SU-DHL-6 (cell line): Measurements from ENCODE around the gene PFDN1.

Source experiments
- H2AFZ ChIP-seq: fragments of 200-600 bp; sonication (generic); 2 replicates; pipeline ENCODE4 v1.6.1; 2014; ENCODE audit warnings: low read depth, mild to moderate bottlenecking, moderate library complexity, mixed read lengths, antibody characterized with exemption, low read length; ENCODE audit not compliant: severe bottlenecking
- H3F3A ChIP-seq: fragments of 200-600 bp; shearing (Covaris generic); 2 replicates; pipeline ENCODE4 v1.6.0; 2016; ENCODE audit warnings: antibody characterized with exemption, mild to moderate bottlenecking; ENCODE audit not compliant: insufficient read depth
- H3K27ac ChIP-seq: fragments of 200-600 bp; sonication (generic); 2 replicates; pipeline ENCODE4 v1.5.1; 2016; ENCODE audit warnings: low read depth, mild to moderate bottlenecking, low read length, moderate library complexity, mixed read lengths
- H3K27me3 ChIP-seq: fragments of 200-600 bp; sonication (generic), shearing (Covaris generic); 2 replicates; pipeline ENCODE4 v1.6.0; 2014; ENCODE audit warnings: mild to moderate bottlenecking, low read length
- H3K36me3 ChIP-seq: fragments of 200-600 bp; sonication (generic); 2 replicates; pipeline ENCODE4 v1.6.1; 2014; ENCODE audit warnings: mild to moderate bottlenecking, low read length, mixed read lengths
- H3K4me2 ChIP-seq: fragments of 300-600, 200-600 bp; shearing (Covaris generic), sonication (generic); 2 replicates; pipeline ENCODE4 v1.6.0; 2014; ENCODE audit warnings: low read length, low read depth, mild to moderate bottlenecking; ENCODE audit not compliant: poor library complexity, severe bottlenecking
- H3K4me3 ChIP-seq: fragments of 200-600 bp; sonication (generic); 2 replicates; pipeline ENCODE4 v1.5.1; 2014; ENCODE audit warnings: antibody characterized with exemption, low read length, mild to moderate bottlenecking, mixed read lengths; ENCODE audit not compliant: insufficient read depth, poor library complexity, severe bottlenecking
- H3K79me2 ChIP-seq: fragments of 200-600 bp; sonication (generic); 2 replicates; pipeline ENCODE4 v1.6.1; 2014; ENCODE audit warnings: mild to moderate bottlenecking, low read length, moderate library complexity; ENCODE audit not compliant: insufficient read depth
- H3K9ac ChIP-seq: fragments of 200-600 bp; sonication (generic); 2 replicates; pipeline ENCODE4 v1.7.0; 2014; ENCODE audit warnings: mild to moderate bottlenecking, low read length
- H3K9me2 ChIP-seq: fragments of 200-600 bp; sonication (generic); replicated peaks from 2 replicates; pipeline ENCODE4 v1.6.1; 2014; ENCODE audit warnings: low read length; ENCODE audit not compliant: insufficient read depth
- H3K9me3 ChIP-seq: fragments of 200-600 bp; sonication (generic); 2 replicates; pipeline ENCODE4 v1.6.1; 2014; ENCODE audit warnings: low read length, mixed read lengths; ENCODE audit not compliant: insufficient read depth
- H4K20me1 ChIP-seq: fragments of 200-600 bp; sonication (generic); 2 replicates; pipeline ENCODE4 v1.6.1; 2014; ENCODE audit warnings: low read depth, mild to moderate bottlenecking, antibody characterized with exemption, low read length, moderate library complexity, mixed read lengths
- CTCF ChIP-seq: fragments of 200-600 bp; sonication (generic); IDR thresholded peaks from one replicate; pipeline ENCODE4 v1.5.1; 2017; ENCODE audit warnings: antibody characterized with exemption, mild to moderate bottlenecking, low read length, moderate library complexity; ENCODE audit not compliant: insufficient read depth, poor library complexity, severe bottlenecking
- EZH2phosphoT487 ChIP-seq: fragments of 200-600 bp; sonication (generic), shearing (Covaris generic); conservative IDR thresholded peaks from 2 replicates; pipeline ENCODE4 v1.6.1; 2018; ENCODE audit warnings: mild to moderate bottlenecking, antibody characterized with exemption, low read length, moderate library complexity, mixed read lengths

Gene PFDN1

DNA sequence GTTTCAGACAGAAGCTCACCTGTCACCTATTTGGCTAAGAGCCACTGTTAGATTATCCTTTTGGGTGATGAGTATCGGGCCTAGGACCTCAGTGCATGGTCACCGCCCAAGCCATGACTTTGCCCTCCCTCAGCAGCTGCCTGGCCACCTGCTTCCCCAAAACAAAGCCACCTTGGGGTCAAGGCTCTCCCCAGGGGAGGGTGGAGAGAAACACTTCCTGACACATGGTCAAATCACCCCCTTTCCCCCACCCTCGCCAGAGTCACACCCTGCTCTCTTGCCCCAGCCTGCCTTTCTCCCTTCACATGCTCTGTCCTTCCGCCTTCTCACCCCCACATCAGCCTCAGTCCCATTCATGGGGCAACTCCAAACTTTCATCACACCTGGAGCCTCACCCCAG, 45.2 kb upstream of the PFDN1 start:
- Histone ChIP-seq H3K9ac (no peak overlapping the region), H2AFZ (no peak overlapping the region), H3K27ac (no peak overlapping the region), H3K9me3 (no peaks in the 10 kb centered on the region), H3F3A (no peaks in the 10 kb centered on the region), H3K4me3 (no peak overlapping the region), H3K27me3 (no peaks in the 10 kb centered on the region), H4K20me1 (no peaks in the 10 kb centered on the region), H3K4me2 (no peak overlapping the region), H3K9me2 (no peaks in the 10 kb centered on the region), H3K36me3 (no peaks in the 10 kb centered on the region), H3K79me2 (no peaks in the 10 kb centered on the region)
- no peak for TF ChIP-seq CTCF
- no peak for TF ChIP-seq EZH2phosphoT487

DNA sequence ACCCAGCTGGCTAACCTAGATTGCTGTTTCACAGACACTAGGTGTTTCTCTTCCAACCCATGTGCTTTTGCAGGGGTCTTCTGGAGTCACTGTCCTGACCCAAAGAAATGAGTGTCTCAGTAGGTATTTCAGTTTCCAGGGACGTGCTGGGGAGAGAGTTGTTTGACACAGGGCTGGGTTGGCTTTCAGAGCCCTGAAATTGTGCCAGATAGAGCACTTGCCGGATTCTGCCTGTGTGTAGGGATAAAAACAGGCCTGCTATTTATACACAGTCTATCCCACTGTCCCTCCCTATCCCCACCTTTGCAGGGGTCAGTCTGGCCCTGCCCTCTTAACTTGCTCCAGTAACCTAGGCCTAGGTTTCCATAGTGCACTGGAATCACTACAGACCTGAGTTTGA, 44.5 kb upstream of the PFDN1 start:
- TF ChIP-seq EZH2phosphoT487: no peak
- no peak for TF ChIP-seq CTCF
- Histone ChIP-seq H3K27ac (no peak overlapping the region), H3K27me3 (no peaks in the 10 kb centered on the region), H3K4me2 (peak overlapping the region; percentile 77), H3K9ac (peak overlapping the region; percentile 34), H3F3A (no peaks in the 10 kb centered on the region), H4K20me1 (no peaks in the 10 kb centered on the region), H3K36me3 (no peaks in the 10 kb centered on the region), H3K9me2 (no peaks in the 10 kb centered on the region), H3K79me2 (no peaks in the 10 kb centered on the region), H2AFZ (peak overlapping the region; percentile 88), H3K9me3 (no peaks in the 10 kb centered on the region), H3K4me3 (no peak overlapping the region)

DNA sequence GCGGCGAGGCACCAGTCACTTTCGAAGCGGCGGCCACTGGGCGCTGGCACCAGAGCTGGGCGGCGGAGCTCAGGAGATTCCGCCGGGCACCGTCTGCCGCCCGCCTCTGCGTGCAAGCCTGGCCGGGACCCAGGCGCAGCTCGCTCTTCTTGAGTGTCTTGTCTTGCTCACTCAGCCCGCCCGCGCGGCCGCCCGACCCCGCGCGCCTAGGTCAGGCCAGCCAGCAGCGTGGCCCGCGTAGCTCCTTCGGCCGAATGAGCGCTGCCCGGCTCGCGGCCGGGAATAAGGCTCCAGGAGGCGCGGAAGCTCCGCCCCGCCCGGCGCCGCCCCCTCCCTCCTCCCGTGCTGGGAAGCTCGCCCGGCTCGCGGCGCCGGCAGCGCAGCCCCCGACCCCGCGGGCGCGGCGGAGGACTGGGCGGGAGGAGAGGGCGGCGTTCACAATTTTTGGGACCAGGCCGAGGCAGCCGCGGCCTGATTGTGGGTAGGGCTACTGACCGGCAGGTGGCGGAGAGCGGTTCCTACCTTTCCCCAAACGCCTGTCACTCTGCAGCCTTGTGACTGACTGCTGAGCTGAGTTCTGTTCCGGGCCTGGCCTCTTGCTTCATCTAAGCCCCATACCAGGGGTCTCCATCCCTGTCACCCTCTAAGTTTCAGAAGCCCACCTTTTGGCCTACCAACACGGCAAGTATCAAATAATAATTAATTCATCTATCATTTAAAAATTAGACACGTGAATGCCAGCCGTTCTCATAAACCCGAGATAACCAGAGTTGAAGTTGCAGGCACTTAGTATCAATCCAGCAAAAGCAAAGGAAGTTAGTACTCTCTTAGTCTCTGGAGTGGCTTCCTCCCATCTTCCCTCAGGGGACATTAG, 43.7 kb upstream of the PFDN1 start, which contains the start of gene HBEGF:
TSS of gene HBEGF (minus strand) at position 256 of the 874 bp plus-strand sequence. CDS start 275 bp downstream, outside the sequence.
- Histone ChIP-seq H3K27me3 (no peaks in the 10 kb centered on the region), H3K27ac (no peak within 1 kb of the TSS), H3K4me2 (peak within 1 kb of the TSS; percentile 77), H3F3A (no peaks in the 10 kb centered on the region), H3K9me2 (no peaks in the 10 kb centered on the region), H3K79me2 (no peaks in the 10 kb centered on the region), H2AFZ (peak within 1 kb of the TSS; percentile 88), H3K36me3 (no peaks in the 10 kb centered on the region), H3K9me3 (no peaks in the 10 kb centered on the region), H3K9ac (peak within 1 kb of the TSS; percentile 34), H3K4me3 (peak within 1 kb of the TSS; percentile 34), H4K20me1 (no peaks in the 10 kb centered on the region)
- TF ChIP-seq CTCF: peak; percentile 13
- TF ChIP-seq EZH2phosphoT487: no peak
